Neural cell (in vitro differentiated cells): ENCODE data around the gene NCK2.

Experiments
- CTCF ChIP-seq: fragments of 450-650 bp; IDR thresholded peaks from 2 replicates; pipeline ENCODE4 v1.5.1; 2014; ENCODE audit warnings: antibody characterized with exemption, mild to moderate bottlenecking, moderate library complexity; ENCODE audit not compliant: poor library complexity, severe bottlenecking
- EP300 ChIP-seq: fragments of 450-650 bp; conservative IDR thresholded peaks from 2 replicates; pipeline ENCODE4 v1.6.1; 2014; ENCODE audit warnings: antibody characterized with exemption, mild to moderate bottlenecking, moderate library complexity; ENCODE audit not compliant: poor library complexity, severe bottlenecking
- EZH2 ChIP-seq: fragments of 200-600, 300-800 bp; shearing (Covaris generic), sonication (generic); IDR thresholded peaks from 2 replicates; pipeline ENCODE4 v1.6.1; 2014; ENCODE audit warnings: antibody characterized with exemption, low read length, borderline replicate concordance, mild to moderate bottlenecking; ENCODE audit not compliant: insufficient read depth, poor library complexity, severe bottlenecking
- MXI1 ChIP-seq: fragments of 450-650 bp; conservative IDR thresholded peaks from 2 replicates; pipeline ENCODE4 v1.6.1; 2014; ENCODE audit warnings: antibody characterized with exemption, mild to moderate bottlenecking; ENCODE audit not compliant: poor library complexity, severe bottlenecking
- POLR2AphosphoS5 ChIP-seq: IDR thresholded peaks from 2 replicates; pipeline ENCODE4 v1.6.1; 2012
- RAD21 ChIP-seq: fragments of 450-650 bp; conservative IDR thresholded peaks from 2 replicates; pipeline ENCODE4 v1.6.1; 2014; ENCODE audit warnings: antibody characterized with exemption, mild to moderate bottlenecking, moderate library complexity
- REST ChIP-seq: IDR thresholded peaks from 2 replicates; pipeline ENCODE4 v1.6.1; 2012; ENCODE audit warnings: borderline replicate concordance
- SMC3 ChIP-seq: fragments of 450-650 bp; conservative IDR thresholded peaks from 2 replicates; pipeline ENCODE4 v1.6.1; 2014; ENCODE audit warnings: antibody characterized with exemption, mild to moderate bottlenecking, moderate library complexity; ENCODE audit not compliant: poor library complexity
- TAF1 ChIP-seq: IDR thresholded peaks from 2 replicates; pipeline ENCODE4 v1.6.1; 2012; ENCODE audit warnings: low read depth

- no peak for TF ChIP-seq CTCF
- TF ChIP-seq EP300, result no peak
- no peak for TF ChIP-seq TAF1
- no peak for TF ChIP-seq POLR2AphosphoS5
- no peak for TF ChIP-seq MXI1
- TF ChIP-seq REST, result no peak
- TF ChIP-seq EZH2, result no peak
- TF ChIP-seq RAD21, result no peak
- TF ChIP-seq SMC3, result no peak
These were observed 142.0 kb downstream of the NCK2 start for GRCh38 chr2:105886687-105887086.
